OCI-LY3 (cell line): ENCODE measurements around the gene ITSN2.

Source experiments
- H2AFZ ChIP-seq: fragments of 200-600, 300-600 bp; shearing (Covaris generic); 2 replicates; pipeline ENCODE4 v1.6.0; 2014; ENCODE audit warnings: antibody characterized with exemption, low read depth, low read length
- H3K27ac ChIP-seq: fragments of 200-600, 300-600 bp; sonication (generic); 2 replicates; pipeline ENCODE4 v1.5.1; 2014; ENCODE audit warnings: mild to moderate bottlenecking, low read length, moderate library complexity, mixed read lengths
- H3K27me3 ChIP-seq: fragments of 200-600, 300-600 bp; sonication (generic); 2 replicates; pipeline ENCODE4 v1.6.1; 2014; ENCODE audit warnings: low read depth, low read length, mixed read lengths
- H3K36me3 ChIP-seq: fragments of 200-600, 300-600 bp; sonication (generic); replicated peaks from 2 replicates; pipeline ENCODE3; 2014; ENCODE audit warnings: low read depth, low read length, mixed read lengths
- H3K4me1 ChIP-seq: fragments of 300-600, 200-600 bp; sonication (generic); 2 replicates; pipeline ENCODE4 v1.6.1; 2014; ENCODE audit warnings: low read length, mixed read lengths
- H3K4me2 ChIP-seq: fragments of 200-600, 300-600 bp; sonication (generic); 2 replicates; pipeline ENCODE4 v1.6.1; 2014; ENCODE audit warnings: low read length, mixed read lengths
- H3K4me3 ChIP-seq: fragments of 300-600, 200-600 bp; sonication (generic); 2 replicates; pipeline ENCODE4 v1.5.1; 2014; ENCODE audit warnings: antibody characterized with exemption, mild to moderate bottlenecking, low read length, moderate library complexity
- H3K79me2 ChIP-seq: fragments of 300-600, 200-600 bp; shearing (Covaris generic); 2 replicates; pipeline ENCODE4 v1.6.1; 2014; ENCODE audit warnings: mild to moderate bottlenecking, low read length, mixed read lengths
- H3K9ac ChIP-seq: fragments of 300-600, 200-600 bp; shearing (Covaris generic); 2 replicates; pipeline ENCODE4 v1.6.0; 2014; ENCODE audit warnings: mild to moderate bottlenecking, low read length, moderate library complexity
- H3K9me3 ChIP-seq: fragments of 200-600, 300-600 bp; shearing (Covaris generic); 2 replicates; pipeline ENCODE4 v1.6.1; 2014; ENCODE audit warnings: low read length, mixed read lengths; ENCODE audit not compliant: insufficient read depth
- H4K20me1 ChIP-seq: fragments of 200-600, 300-600 bp; sonication (generic); 2 replicates; pipeline ENCODE4 v1.6.1; 2016; ENCODE audit warnings: low read length, mixed read lengths; ENCODE audit not compliant: insufficient read depth
- EZH2phosphoT487 ChIP-seq: fragments of 200-600 bp; shearing (Covaris generic); IDR thresholded peaks from 2 replicates; pipeline ENCODE4 v1.6.1; 2018; ENCODE audit warnings: antibody characterized with exemption, mixed run types, low read depth
- TF ChIP-seq, protein P1 (sequence below): fragments of 200-600, 300-600 bp; sonication (generic); IDR thresholded peaks from 2 replicates; pipeline ENCODE4 v1.5.1; 2014; ENCODE audit warnings: antibody characterized with exemption, low read length, low read depth

Gene ITSN2

GRCh38 chr2:24301599-24301998 lies 58.7 kb downstream of the ITSN2 start:
- Histone ChIP-seq H3K4me3 (no peak overlapping the region), H3K4me2 (no peak overlapping the region), H4K20me1 (no peaks in the 10 kb centered on the region), H3K9me3 (no peaks in the 10 kb centered on the region), H3K36me3 (peaks cover 46% of the 10 kb centered on the region), H3K27me3 (no peaks in the 10 kb centered on the region), H3K27ac (no peak overlapping the region), H2AFZ (no peak overlapping the region), H3K79me2 (no peaks in the 10 kb centered on the region), H3K9ac (no peak overlapping the region), H3K4me1 (no peaks in the 10 kb centered on the region)
- no peak for TF ChIP-seq EZH2phosphoT487
- TF ChIP-seq, protein P1, sequence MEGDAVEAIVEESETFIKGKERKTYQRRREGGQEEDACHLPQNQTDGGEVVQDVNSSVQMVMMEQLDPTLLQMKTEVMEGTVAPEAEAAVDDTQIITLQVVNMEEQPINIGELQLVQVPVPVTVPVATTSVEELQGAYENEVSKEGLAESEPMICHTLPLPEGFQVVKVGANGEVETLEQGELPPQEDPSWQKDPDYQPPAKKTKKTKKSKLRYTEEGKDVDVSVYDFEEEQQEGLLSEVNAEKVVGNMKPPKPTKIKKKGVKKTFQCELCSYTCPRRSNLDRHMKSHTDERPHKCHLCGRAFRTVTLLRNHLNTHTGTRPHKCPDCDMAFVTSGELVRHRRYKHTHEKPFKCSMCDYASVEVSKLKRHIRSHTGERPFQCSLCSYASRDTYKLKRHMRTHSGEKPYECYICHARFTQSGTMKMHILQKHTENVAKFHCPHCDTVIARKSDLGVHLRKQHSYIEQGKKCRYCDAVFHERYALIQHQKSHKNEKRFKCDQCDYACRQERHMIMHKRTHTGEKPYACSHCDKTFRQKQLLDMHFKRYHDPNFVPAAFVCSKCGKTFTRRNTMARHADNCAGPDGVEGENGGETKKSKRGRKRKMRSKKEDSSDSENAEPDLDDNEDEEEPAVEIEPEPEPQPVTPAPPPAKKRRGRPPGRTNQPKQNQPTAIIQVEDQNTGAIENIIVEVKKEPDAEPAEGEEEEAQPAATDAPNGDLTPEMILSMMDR = no peak

- Histone ChIP-seq H3K4me1 (no peaks in the 10 kb centered on the region), H3K4me3 (no peak overlapping the region), H3K4me2 (no peak overlapping the region), H3K36me3 (peaks cover 62% of the 10 kb centered on the region), H3K9ac (no peak overlapping the region), H2AFZ (no peak overlapping the region), H3K27ac (no peak overlapping the region), H3K79me2 (no peaks in the 10 kb centered on the region), H3K27me3 (no peaks in the 10 kb centered on the region), H4K20me1 (no peaks in the 10 kb centered on the region), H3K9me3 (no peaks in the 10 kb centered on the region)
- no peak for TF ChIP-seq EZH2phosphoT487
- TF ChIP-seq, protein P1 = no peak
These were observed 62.7 kb downstream of the ITSN2 start for GRCh38 chr2:24297663-24298062.

- Histone ChIP-seq H3K9me3 (no peaks in the 10 kb centered on the region), H4K20me1 (no peaks in the 10 kb centered on the region), H3K27me3 (no peaks in the 10 kb centered on the region), H2AFZ (no peak overlapping the region), H3K4me2 (no peak overlapping the region), H3K9ac (no peak overlapping the region), H3K36me3 (peaks cover 24% of the 10 kb centered on the region), H3K79me2 (no peaks in the 10 kb centered on the region), H3K27ac (no peak overlapping the region), H3K4me3 (no peak overlapping the region), H3K4me1 (peaks cover 3% of the 10 kb centered on the region; the same call in 1 of the 2 replicates)
- TF ChIP-seq, protein P1 = no peak
- TF ChIP-seq EZH2phosphoT487 = no peak
These were observed 73.2 kb downstream of the ITSN2 start for GRCh38 chr2:24287171-24287570.

GRCh38 chr2:24285484-24286152 lies 74.7 kb downstream of the ITSN2 start:
- peaks cover 3% of the 10 kb centered on the region; the same call in 1 of the 2 replicates for H3K4me1 ChIP-seq

More at GRCh38 chr2:24285484-24286152, 74.7 kb downstream of the ITSN2 start:
- TF ChIP-seq, protein P1 = no peak
- no peak for TF ChIP-seq EZH2phosphoT487
- Histone ChIP-seq H3K9ac (no peak overlapping the region), H3K79me2 (no peaks in the 10 kb centered on the region), H4K20me1 (no peaks in the 10 kb centered on the region), H3K4me3 (no peak overlapping the region), H3K27me3 (no peaks in the 10 kb centered on the region), H3K4me2 (no peak overlapping the region), H2AFZ (no peak overlapping the region), H3K27ac (no peak overlapping the region), H3K9me3 (no peaks in the 10 kb centered on the region), H3K36me3 (peaks cover 21% of the 10 kb centered on the region)
